ENCODE measurements around the gene CDKN2B-AS1. TPM values are rescaled to one million over a fixed set of nuclear protein-coding genes. Genes with fewer than 3 reads are reported as not detected.

Gene CDKN2B-AS1
- total RNA-seq, 2 experiments from 2014 or later: 0.41 to 0.81 TPM

- H3K4me1 Mint-ChIP-seq (ENCODE audit: low read depth): peaks cover 8% of the 10 kb centered on the region
- intact Hi-C loops (cut with micrococcal nuclease): no loop called here
- POLR2A ChIA-PET: no interaction called here
- TF ChIP-seq CTCF (IDR thresholded peaks at IDR 0.05): no peak
- no peaks in the 10 kb centered on the region for H3K9me3 Mint-ChIP-seq
- H3K4me3 Mint-ChIP-seq: no peak overlapping the region
- no peak for DNase-seq
- no peak for ATAC-seq
- H3K36me3 Mint-ChIP-seq (ENCODE audit: low read depth): no peaks in the 10 kb centered on the region
- H3K27me3 Mint-ChIP-seq: peaks cover 9% of the 10 kb centered on the region
- CTCF ChIA-PET: interaction anchor here (1.2 kb wide), 1 partner anchor 345 kb away, joined by 3 read pairs; no protein-coding TSS in a partner anchor
- no peak overlapping the region for H3K27ac Mint-ChIP-seq
Measured at GRCh38 chr9:22158271-22158670, 163.7 kb downstream of the CDKN2B-AS1 start.

- no peak overlapping the region for H3K4me3 Mint-ChIP-seq
- H3K4me1 Mint-ChIP-seq (ENCODE audit: low read depth): peaks cover 8% of the 10 kb centered on the region
- ChIA-PET POLR2A (no interaction called here), CTCF (interaction anchor here (1.2 kb wide), 1 partner anchor 345 kb away, joined by 3 read pairs; no protein-coding TSS in a partner anchor)
- no peak overlapping the region for H3K27ac Mint-ChIP-seq
- no peak for DNase-seq
- intact Hi-C loops (cut with micrococcal nuclease): no loop called here
- no peak for ATAC-seq
- H3K36me3 Mint-ChIP-seq (ENCODE audit: low read depth): no peaks in the 10 kb centered on the region
- H3K9me3 Mint-ChIP-seq: no peaks in the 10 kb centered on the region
- TF ChIP-seq CTCF (IDR thresholded peaks at IDR 0.05): no peak
- peaks cover 9% of the 10 kb centered on the region for H3K27me3 Mint-ChIP-seq
Measured at GRCh38 chr9:22158927-22159346, 164.3 kb downstream of the CDKN2B-AS1 start.

- Mint-ChIP-seq H3K36me3 (ENCODE audit: low read depth) (no peaks in the 10 kb centered on the region), H3K27ac (no peak overlapping the region), H3K9me3 (no peaks in the 10 kb centered on the region), H3K4me3 (no peak overlapping the region), H3K27me3 (peaks cover 9% of the 10 kb centered on the region), H3K4me1 (ENCODE audit: low read depth) (peaks cover 8% of the 10 kb centered on the region)
- intact Hi-C loops (cut with micrococcal nuclease): no loop called here
- no peak for TF ChIP-seq CTCF (IDR thresholded peaks at IDR 0.05)
- ChIA-PET POLR2A (no interaction called here), CTCF (interaction anchor here (1.2 kb wide), 1 partner anchor 346 kb away, joined by 3 read pairs; no protein-coding TSS in a partner anchor)
- DNase-seq: no peak
- no peak for ATAC-seq
Measured at GRCh38 chr9:22159586-22159985, 165.0 kb downstream of the CDKN2B-AS1 start.

- POLR2A ChIA-PET: no interaction called here
- CTCF ChIA-PET: no interaction called here
- Mint-ChIP-seq H3K4me3 (no peak overlapping the region), H3K27me3 (peaks cover 13% of the 10 kb centered on the region), H3K27ac (no peak overlapping the region), H3K36me3 (ENCODE audit: low read depth) (no peaks in the 10 kb centered on the region), H3K4me1 (ENCODE audit: low read depth) (peaks cover 8% of the 10 kb centered on the region), H3K9me3 (no peaks in the 10 kb centered on the region)
- DNase-seq (no peak), ATAC-seq (no peak)
- intact Hi-C loops (cut with micrococcal nuclease): no loop called here
- TF ChIP-seq CTCF (IDR thresholded peaks at IDR 0.05): no peak
Measured at GRCh38 chr9:22160221-22160620, 165.6 kb downstream of the CDKN2B-AS1 start.

- ATAC-seq (no peak), DNase-seq (no peak)
- no peaks in the 10 kb centered on the region for H3K4me1 Mint-ChIP-seq (ENCODE audit: low read depth)
- peaks cover 14% of the 10 kb centered on the region for H3K27me3 Mint-ChIP-seq
- no peaks in the 10 kb centered on the region for H3K9me3 Mint-ChIP-seq
- intact Hi-C loops (cut with micrococcal nuclease): no loop called here
- CTCF ChIA-PET: no interaction called here
- H3K4me3 Mint-ChIP-seq: no peak overlapping the region
- POLR2A ChIA-PET: no interaction called here
- H3K36me3 Mint-ChIP-seq (ENCODE audit: low read depth): no peaks in the 10 kb centered on the region
- TF ChIP-seq CTCF (IDR thresholded peaks at IDR 0.05): no peak
- H3K27ac Mint-ChIP-seq: no peak overlapping the region
Measured at GRCh38 chr9:22165144-22165543, 170.6 kb downstream of the CDKN2B-AS1 start.

Data from activated CD8-positive, alpha-beta T cell treated with anti-CD3 and anti-CD28 coated beads for 36 hours (primary cell).